Pons (tissue), 1 donor: ENCODE results near the gene KLHL30.

ENCODE experiments used
- DNase-seq: peaks from one replicate; pipeline ENCODE4 v3.0.0-alpha.2; 2016; ENCODE audit warnings: low spot score

The KLHL30 gene

GRCh38 chr2:238130696-238131628 is 7.5 kb upstream of the KLHL30 start:
- DNase-seq, result no peak

GRCh38 chr2:238131761-238132462 is 6.6 kb upstream of the KLHL30 start:
- DNase-seq, result no peak

- DNase-seq, result no peak
Measured at GRCh38 chr2:238132463-238133450, 5.7 kb upstream of the KLHL30 start.

GRCh38 chr2:238133499-238134392 is 4.7 kb upstream of the KLHL30 start:
- DNase-seq, result no peak

- DNase-seq, result no peak
Measured at GRCh38 chr2:238134393-238134785, 4.1 kb upstream of the KLHL30 start.

- DNase-seq, result no peak
Measured at GRCh38 chr2:238135601-238136150, 2.8 kb upstream of the KLHL30 start.

- no peak for DNase-seq
Measured at GRCh38 chr2:238136820-238137537, 1.5 kb upstream of the KLHL30 start.

GRCh38 chr2:238137885-238138284 is 583 bp upstream of the KLHL30 start:
- DNase-seq, result no peak

- DNase-seq, result no peak
Measured at GRCh38 chr2:238139196-238140039, 950 bp downstream of the KLHL30 start.

- no peak for DNase-seq
Measured at GRCh38 chr2:238140040-238140439, 1.6 kb downstream of the KLHL30 start.

- DNase-seq, result no peak
Measured at GRCh38 chr2:238140721-238141540, 2.5 kb downstream of the KLHL30 start.

GRCh38 chr2:238141541-238142318 is 3.3 kb downstream of the KLHL30 start:
- DNase-seq, result no peak

- DNase-seq, result no peak
Measured at GRCh38 chr2:238142382-238143205, 4.1 kb downstream of the KLHL30 start.

GRCh38 chr2:238143239-238143951 is 4.9 kb downstream of the KLHL30 start:
- no peak for DNase-seq

GRCh38 chr2:238144262-238144661 is 5.8 kb downstream of the KLHL30 start:
- DNase-seq, result no peak

- DNase-seq, result no peak
Measured at GRCh38 chr2:238145046-238145445, 6.6 kb downstream of the KLHL30 start.
